NOMO-1 treated with dmso at 0.1 percent for 144 hours (cell line): ENCODE data around the gene NCAPD2.

ENCODE experiments used
- DNase-seq: peaks from one replicate; lab custom pipeline; 2025; ENCODE audit not compliant: unreplicated experiment; lab: John Stamatoyannopoulos, UW

NCAPD2 gene

GRCh38 chr12:6532051-6532926, 38.4 kb downstream of the NCAPD2 start:
- peak; percentile 76 for DNase-seq

GRCh38 chr12:6532927-6533652, 39.2 kb downstream of the NCAPD2 start:
- DNase-seq = peak; percentile 59

DNA sequence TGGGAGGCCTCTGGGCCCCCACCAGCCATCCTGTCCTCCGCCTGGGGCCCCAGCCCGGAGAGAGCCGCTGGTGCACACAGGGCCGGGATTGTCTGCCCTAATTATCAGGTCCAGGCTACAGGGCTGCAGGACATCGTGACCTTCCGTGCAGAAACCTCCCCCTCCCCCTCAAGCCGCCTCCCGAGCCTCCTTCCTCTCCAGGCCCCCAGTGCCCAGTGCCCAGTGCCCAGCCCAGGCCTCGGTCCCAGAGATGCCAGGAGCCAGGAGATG, 39.7 kb downstream of the NCAPD2 start:
- DNase-seq = no peak

- DNase-seq = peak; percentile 98
These were observed 40.2 kb downstream of the NCAPD2 start, which contains the start of gene GAPDH for GRCh38 chr12:6533923-6534694. Gene GAPDH, plus strand, starts transcription at chr12:6534517. Its CDS starts 316 bp downstream, at chr12:6534833.

DNA sequence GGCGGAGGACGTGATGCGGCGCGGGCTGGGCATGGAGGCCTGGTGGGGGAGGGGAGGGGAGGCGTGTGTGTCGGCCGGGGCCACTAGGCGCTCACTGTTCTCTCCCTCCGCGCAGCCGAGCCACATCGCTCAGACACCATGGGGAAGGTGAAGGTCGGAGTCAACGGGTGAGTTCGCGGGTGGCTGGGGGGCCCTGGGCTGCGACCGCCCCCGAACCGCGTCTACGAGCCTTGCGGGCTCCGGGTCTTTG, 40.7 kb downstream of the NCAPD2 start:
- no peak for DNase-seq

DNA sequence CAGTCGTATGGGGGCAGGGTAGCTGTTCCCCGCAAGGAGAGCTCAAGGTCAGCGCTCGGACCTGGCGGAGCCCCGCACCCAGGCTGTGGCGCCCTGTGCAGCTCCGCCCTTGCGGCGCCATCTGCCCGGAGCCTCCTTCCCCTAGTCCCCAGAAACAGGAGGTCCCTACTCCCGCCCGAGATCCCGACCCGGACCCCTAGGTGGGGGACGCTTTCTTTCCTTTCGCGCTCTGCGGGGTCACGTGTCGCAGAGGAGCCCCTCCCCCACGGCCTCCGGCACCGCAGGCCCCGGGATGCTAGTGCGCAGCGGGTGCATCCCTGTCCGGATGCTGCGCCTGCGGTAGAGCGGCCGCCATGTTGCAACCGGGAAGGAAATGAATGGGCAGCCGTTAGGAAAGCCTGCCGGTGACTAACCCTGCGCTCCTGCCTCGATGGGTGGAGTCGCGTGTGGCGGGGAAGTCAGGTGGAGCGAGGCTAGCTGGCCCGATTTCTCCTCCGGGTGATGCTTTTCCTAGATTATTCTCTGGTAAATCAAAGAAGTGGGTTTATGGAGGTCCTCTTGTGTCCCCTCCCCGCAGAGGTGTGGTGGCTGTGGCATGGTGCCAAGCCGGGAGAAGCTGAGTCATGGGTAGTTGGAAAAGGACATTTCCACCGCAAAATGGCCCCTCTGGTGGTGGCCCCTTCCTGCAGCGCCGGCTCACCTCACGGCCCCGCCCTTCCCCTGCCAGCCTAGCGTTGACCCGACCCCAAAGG, 41.2 kb downstream of the NCAPD2 start:
- peak; percentile 75 for DNase-seq

DNA sequence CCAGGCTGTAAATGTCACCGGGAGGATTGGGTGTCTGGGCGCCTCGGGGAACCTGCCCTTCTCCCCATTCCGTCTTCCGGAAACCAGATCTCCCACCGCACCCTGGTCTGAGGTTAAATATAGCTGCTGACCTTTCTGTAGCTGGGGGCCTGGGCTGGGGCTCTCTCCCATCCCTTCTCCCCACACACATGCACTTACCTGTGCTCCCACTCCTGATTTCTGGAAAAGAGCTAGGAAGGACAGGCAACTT, 41.7 kb downstream of the NCAPD2 start:
- DNase-seq = no peak

DNA sequence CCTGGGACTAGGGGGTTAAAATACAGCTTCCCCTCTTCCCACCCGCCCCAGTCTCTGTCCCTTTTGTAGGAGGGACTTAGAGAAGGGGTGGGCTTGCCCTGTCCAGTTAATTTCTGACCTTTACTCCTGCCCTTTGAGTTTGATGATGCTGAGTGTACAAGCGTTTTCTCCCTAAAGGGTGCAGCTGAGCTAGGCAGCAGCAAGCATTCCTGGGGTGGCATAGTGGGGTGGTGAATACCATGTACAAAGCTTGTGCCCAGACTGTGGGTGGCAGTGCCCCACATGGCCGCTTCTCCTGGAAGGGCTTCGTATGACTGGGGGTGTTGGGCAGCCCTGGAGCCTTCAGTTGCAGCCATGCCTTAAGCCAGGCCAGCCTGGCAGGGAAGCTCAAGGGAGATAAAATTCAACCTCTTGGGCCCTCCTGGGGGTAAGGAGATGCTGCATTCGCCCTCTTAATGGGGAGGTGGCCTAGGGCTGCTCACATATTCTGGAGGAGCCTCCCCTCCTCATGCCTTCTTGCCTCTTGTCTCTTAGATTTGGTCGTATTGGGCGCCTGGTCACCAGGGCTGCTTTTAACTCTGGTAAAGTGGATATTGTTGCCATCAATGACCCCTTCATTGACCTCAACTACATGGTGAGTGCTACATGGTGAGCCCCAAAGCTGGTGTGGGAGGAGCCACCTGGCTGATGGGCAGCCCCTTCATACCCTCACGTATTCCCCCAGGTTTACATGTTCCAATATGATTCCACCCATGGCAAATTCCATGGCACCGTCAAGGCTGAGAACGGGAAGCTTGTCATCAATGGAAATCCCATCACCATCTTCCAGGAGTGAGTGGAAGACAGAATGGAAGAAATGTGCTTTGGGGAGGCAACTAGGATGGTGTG, 42.3 kb downstream of the NCAPD2 start:
- no peak for DNase-seq

GRCh38 chr12:6536894-6537579, 43.1 kb downstream of the NCAPD2 start:
- DNase-seq = no peak

GRCh38 chr12:6537580-6538419, 43.9 kb downstream of the NCAPD2 start:
- peak; percentile 52 for DNase-seq

GRCh38 chr12:6538420-6539313, 44.8 kb downstream of the NCAPD2 start:
- no peak for DNase-seq

DNA sequence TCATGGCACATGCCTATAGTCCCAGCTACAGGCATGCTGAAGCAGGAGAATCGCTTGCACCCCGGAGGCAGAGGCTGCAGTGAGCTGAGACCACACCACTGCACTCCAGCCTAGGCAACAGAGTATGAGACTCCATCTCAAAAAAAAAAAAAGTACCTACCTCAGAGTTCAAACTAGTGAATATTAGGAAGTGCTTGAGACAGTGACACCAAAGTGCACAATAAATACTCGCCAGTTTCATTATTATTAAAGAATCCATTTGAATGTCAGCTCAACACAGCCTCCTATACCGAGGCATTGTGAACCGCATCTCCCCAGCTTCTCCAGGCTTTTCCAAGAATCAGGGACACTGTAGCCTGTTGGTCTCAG, 45.4 kb downstream of the NCAPD2 start:
- DNase-seq = no peak

DNA sequence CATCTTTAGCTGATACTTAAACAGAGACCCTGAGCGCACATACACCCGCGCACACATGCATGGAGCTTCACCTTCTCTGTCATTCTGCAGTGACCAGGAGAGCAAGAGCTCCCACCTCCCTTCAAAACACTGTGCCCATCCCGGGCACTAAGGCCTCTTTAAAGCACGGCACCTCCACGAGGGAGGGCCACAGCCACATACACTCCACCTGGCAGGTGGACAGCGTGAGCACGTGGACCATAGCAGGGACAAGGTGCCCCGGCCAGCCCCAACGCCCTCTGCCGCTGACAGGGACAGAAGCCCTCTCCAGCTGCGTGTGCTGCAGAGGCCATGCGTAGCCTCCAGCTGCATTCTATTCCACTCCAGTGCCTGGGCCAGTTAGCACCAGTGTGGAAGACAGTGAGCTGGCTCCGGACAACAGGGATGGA, 45.8 kb downstream of the NCAPD2 start:
- no peak for DNase-seq

DNA sequence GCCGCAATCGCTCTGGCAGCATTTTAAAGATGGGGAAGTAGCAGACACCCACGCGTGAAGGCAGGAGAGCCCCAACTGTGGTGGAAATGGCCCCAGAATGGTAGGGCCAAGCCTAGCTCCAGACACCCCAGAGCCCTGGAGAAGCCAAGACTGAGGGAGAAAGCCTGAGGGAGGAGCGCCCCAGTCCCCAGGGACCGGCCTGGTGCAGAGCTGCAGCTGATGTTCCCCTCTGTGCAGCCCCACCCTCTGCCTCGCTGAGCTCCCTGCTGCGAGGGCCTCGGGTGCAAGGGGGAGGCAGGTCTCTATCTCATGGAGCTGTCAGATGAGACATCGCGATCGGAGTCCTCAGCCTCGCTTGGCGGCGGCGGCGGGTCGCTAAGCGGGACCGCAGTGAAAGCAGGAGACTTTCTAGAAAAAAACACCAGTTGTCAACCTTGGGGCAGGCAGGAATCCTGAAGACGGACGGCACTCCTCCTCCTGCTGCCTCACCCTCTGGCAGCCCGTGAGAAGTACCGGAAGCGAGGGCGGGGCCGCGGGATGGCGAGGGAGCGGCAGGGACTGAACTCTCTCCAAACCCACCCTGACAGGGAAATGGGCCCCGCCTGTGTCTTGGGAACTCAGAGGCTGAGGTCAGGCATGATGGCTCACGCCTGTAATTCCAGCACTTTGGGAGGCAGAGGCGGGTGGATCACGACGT, 46.4 kb downstream of the NCAPD2 start:
- DNase-seq = peak; percentile 17

- no peak for DNase-seq
These were observed 47.7 kb downstream of the NCAPD2 start for GRCh38 chr12:6541371-6542165.

DNA sequence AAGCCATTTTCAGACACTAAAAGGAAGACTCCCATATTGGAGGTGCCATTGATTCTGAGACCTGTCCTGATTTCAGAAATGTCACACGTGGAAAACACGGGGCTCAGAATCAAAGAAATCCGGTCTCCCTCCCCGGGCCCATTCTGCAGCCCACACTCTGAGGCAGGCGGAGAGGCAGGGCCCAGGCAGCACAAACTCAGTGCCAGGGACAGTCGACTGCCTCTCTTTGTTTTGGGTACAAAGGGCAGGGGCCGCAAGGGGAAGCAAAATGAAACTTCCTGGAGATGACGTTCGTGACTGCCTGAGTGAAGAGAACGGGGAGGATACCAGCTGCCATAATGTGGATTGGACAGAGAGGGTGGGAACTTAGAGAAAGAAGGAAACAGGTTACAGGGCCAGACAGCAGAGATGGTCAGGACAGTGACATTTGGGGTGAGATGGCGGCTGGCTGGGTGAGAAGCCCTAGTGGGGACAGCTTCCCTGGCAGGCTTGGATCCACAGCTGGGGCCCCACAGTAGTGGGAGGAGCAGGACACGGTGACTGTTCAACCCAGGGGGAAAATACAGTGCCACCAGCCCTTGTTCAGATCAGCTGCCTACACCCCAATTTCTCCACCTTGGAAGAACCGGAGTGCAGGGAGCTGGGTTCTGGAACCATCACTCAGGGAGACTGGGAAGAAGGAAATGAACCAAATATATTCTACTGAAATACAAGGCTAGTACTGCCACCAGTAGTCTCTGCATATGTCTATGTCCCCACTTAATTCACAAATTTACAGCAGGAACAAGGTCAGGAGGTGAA, 48.5 kb downstream of the NCAPD2 start:
- DNase-seq = peak; percentile 13
